Aorta (tissue), 5 donors: ENCODE results near the gene CDKN1A. TPM values are rescaled to one million over a fixed set of nuclear protein-coding genes. Genes with fewer than 3 reads are reported as not detected.
A peak's percentile ranks its signal among the peaks of the same experiment; 100 is the strongest.

Source experiments
- ATAC-seq: fragments of 200-7000 bp; cut with Tn5 transposase; one replicate; pipeline ENCODE4 v1.9.1; 2022; ENCODE audit warnings: moderate library complexity; ENCODE audit not compliant: low FRiP score
- DNase-seq, 2 donors: peaks; one replicate each; pipeline ENCODE4 v3.0.0-alpha.2; 2020
- H3K27ac ChIP-seq, 2 donors: one replicate each; pipeline ENCODE4 v1.5.1; 2013; ENCODE audit warnings: low read length in 2 of 2, mild to moderate bottlenecking in 2 of 2, moderate library complexity in 2 of 2, control low read depth in 1 of 2, inconsistent platforms in 1 of 2, low read depth in 1 of 2
- H3K27me3 ChIP-seq, 2 donors: one replicate each; pipeline ENCODE4 v1.6.1; 2013; ENCODE audit warnings: control low read depth in 1 of 2, low read length in 1 of 2, mild to moderate bottlenecking in 1 of 2, moderate library complexity in 1 of 2; ENCODE audit not compliant: insufficient read depth in 2 of 2, control insufficient read depth in 1 of 2
- H3K36me3 ChIP-seq, 2 donors: one replicate each; pipeline ENCODE4 v1.6.1; 2013; ENCODE audit warnings: control low read depth in 1 of 2, low read length in 1 of 2, mild to moderate bottlenecking in 1 of 2; ENCODE audit not compliant: insufficient read depth in 2 of 2, control insufficient read depth in 1 of 2
- H3K4me1 ChIP-seq, 2 donors: one replicate each; pipeline ENCODE4 v1.6.1; 2013; ENCODE audit warnings: low read length in 2 of 2, control low read depth in 1 of 2, mild to moderate bottlenecking in 1 of 2, moderate library complexity in 1 of 2; ENCODE audit not compliant: insufficient read depth in 2 of 2, control insufficient read depth in 1 of 2
- H3K4me3 ChIP-seq, 2 donors: one replicate each; pipeline ENCODE4 v1.5.1; 2013; ENCODE audit warnings: low read length in 2 of 2, control low read depth in 1 of 2, mild to moderate bottlenecking in 1 of 2
- H3K9me3 ChIP-seq: one replicate; pipeline ENCODE4 v1.6.1; 2013; ENCODE audit warnings: mild to moderate bottlenecking, low read length; ENCODE audit not compliant: control insufficient read depth
- WGBS, 2 donors: extraction: QIAGEN DNeasy Blood & Tissue Kit; methylation state at CpG; one replicate each; pipeline ENCODE4 v1.1.7; 2013; 5-methylcytosine and 5-hydroxymethylcytosine counted together
- intact Hi-C, 2 donors: fragments of 100-400 bp; cut with DNase I; formaldehyde crosslinking; loops; one replicate each; pipeline versions ENCODE4 v1.14.2 to v1.15.0; 2022
- polyA plus RNA-seq, 2 donors: library from polyadenylated mRNA; stranded (reverse); fragments of 200-250 nt; gene quantifications; one replicate each; pipeline ENCODE4 v1.2.3, GENCODE V29; 2013
- total RNA-seq, 2 donors: library from RNA; stranded (reverse); fragmentation: NEBNext Ultra II Directional; extraction: Animal tissue kit (Norgen Biotek cat#: 25700); gene quantifications; one replicate each; pipeline ENCODE4 v1.2.1, GENCODE V29; 2021
- donor health status: healthy with polysubstance abuse.
- donor health status: Bipolar disorder and iron deficiency.
- donor health status: DM: no; HTN: no; CAD: no.
- donor health status: DM: no; HTN: no; CAD: no.
- donor health status: DM: yes; HTN: yes; CAD: no.

CDKN1A gene
- total and polyA plus RNA-seq, 4 donors = 132 to 296 (median 141) TPM

GRCh38 chr6:36670271-36670670 lies 8.2 kb upstream of the CDKN1A start:
- Histone ChIP-seq H3K4me3 (no peak overlapping the region), H3K27me3 (no peaks in the 10 kb centered on the region), H3K9me3 (no peaks in the 10 kb centered on the region), H3K36me3 (no peaks in the 10 kb centered on the region), H3K27ac (no peak overlapping the region), H3K4me1 (no peaks in the 10 kb centered on the region)
- intact Hi-C loops = no loop called here
- no peak for ATAC-seq
- DNase-seq = no peak
- 97% methylated on average over 7 of the region's 7 CpGs for WGBS, 2 donors

- no peak overlapping the region for H3K27ac ChIP-seq
- no peaks in the 10 kb centered on the region for H3K36me3 ChIP-seq
- intact Hi-C loops = no loop called here
- ATAC-seq (no peak), DNase-seq (no peak)
- WGBS, 2 donors = 88 to 93% methylated on average over 6 of the region's 6 CpGs
- no peaks in the 10 kb centered on the region for H3K9me3 ChIP-seq
- no peak overlapping the region for H3K4me3 ChIP-seq
- H3K27me3 ChIP-seq = no peaks in the 10 kb centered on the region
- no peaks in the 10 kb centered on the region for H3K4me1 ChIP-seq
These were observed 6.7 kb upstream of the CDKN1A start for GRCh38 chr6:36671687-36672375.

GRCh38 chr6:36673882-36674281 lies 4.6 kb upstream of the CDKN1A start:
- H3K27ac ChIP-seq = no peak overlapping the region
- no peaks in the 10 kb centered on the region for H3K4me1 ChIP-seq
- H3K27me3 ChIP-seq = peaks cover 0 to 2% of the 10 kb centered on the region in 2 donors
- no peaks in the 10 kb centered on the region for H3K9me3 ChIP-seq
- no peak for ATAC-seq
- intact Hi-C loops = no loop called here
- DNase-seq = no peak
- no peak overlapping the region for H3K4me3 ChIP-seq
- WGBS, 2 donors = 44 to 48% methylated on average over 10 of the region's 10 CpGs
- no peaks in the 10 kb centered on the region for H3K36me3 ChIP-seq

- intact Hi-C loops = no loop called here
- peaks cover 0 to 2% of the 10 kb centered on the region in 2 donors for H3K27me3 ChIP-seq
- no peak overlapping the region for H3K4me3 ChIP-seq
- H3K4me1 ChIP-seq = no peaks in the 10 kb centered on the region
- H3K36me3 ChIP-seq = no peaks in the 10 kb centered on the region
- DNase-seq (no peak), ATAC-seq (no peak)
- H3K27ac ChIP-seq = no peak overlapping the region
- 95 to 97% methylated on average over 7 of the region's 7 CpGs for WGBS, 2 donors
- H3K9me3 ChIP-seq = no peaks in the 10 kb centered on the region
These were observed 3.6 kb upstream of the CDKN1A start for GRCh38 chr6:36674942-36675341.

GRCh38 chr6:36676141-36677058 lies 2.1 kb upstream of the CDKN1A start:
- Histone ChIP-seq H3K27me3 (peaks cover 0 to 2% of the 10 kb centered on the region in 2 donors), H3K4me3 (no peak overlapping the region), H3K9me3 (no peaks in the 10 kb centered on the region), H3K36me3 (no peaks in the 10 kb centered on the region), H3K27ac (peak overlapping the region in 1 of 2 donors; percentile 58), H3K4me1 (no peaks in the 10 kb centered on the region)
- intact Hi-C loops = no loop called here
- 48 to 52% methylated on average over 4 of the region's 4 CpGs for WGBS, 2 donors
- ATAC-seq = no peak
- no peak for DNase-seq

- Histone ChIP-seq H3K9me3 (no peaks in the 10 kb centered on the region), H3K27ac (peak overlapping the region in 1 of 2 donors; percentile 44), H3K36me3 (no peaks in the 10 kb centered on the region), H3K27me3 (peaks cover 0 to 2% of the 10 kb centered on the region in 2 donors), H3K4me3 (no peak overlapping the region), H3K4me1 (no peaks in the 10 kb centered on the region)
- 49 to 51% methylated on average over 7 of the region's 7 CpGs for WGBS, 2 donors
- no peak for ATAC-seq
- intact Hi-C loops = no loop called here
- DNase-seq = no peak
These were observed 1.3 kb upstream of the CDKN1A start for GRCh38 chr6:36677059-36677749.

GRCh38 chr6:36677753-36678487 lies 594 bp upstream of the CDKN1A start:
- no peaks in the 10 kb centered on the region for H3K9me3 ChIP-seq
- peak overlapping the region in 1 of 2 donors; percentile 15 for H3K4me3 ChIP-seq
- H3K36me3 ChIP-seq = no peaks in the 10 kb centered on the region
- intact Hi-C loops = no loop called here
- no peaks in the 10 kb centered on the region for H3K4me1 ChIP-seq
- DNase-seq (no peak), ATAC-seq (no peak)
- peak overlapping the region; percentile 37 to 44 for H3K27ac ChIP-seq
- H3K27me3 ChIP-seq = peaks cover 0 to 2% of the 10 kb centered on the region in 2 donors
- WGBS, 2 donors = 8% methylated on average over 8 to 10 of the region's 10 CpGs
